HL-60 (cell line): Measurements from ENCODE around the gene NEU2.

Experiments
- GABPA ChIP-seq: IDR thresholded peaks from 2 replicates; pipeline ENCODE4 v1.6.1; 2012; ENCODE audit warnings: low read depth
- TF ChIP-seq, protein P1 (sequence below): IDR thresholded peaks from one replicate; pipeline ENCODE4 v1.5.1; 2011; ENCODE audit warnings: low read length, control low read depth, inconsistent platforms; ENCODE audit not compliant: insufficient read depth
- TF ChIP-seq, protein P2 (sequence below): IDR thresholded peaks from 2 replicates; pipeline ENCODE4 v1.6.1; 2012; ENCODE audit warnings: low read depth; ENCODE audit not compliant: insufficient replicate concordance

DNA sequence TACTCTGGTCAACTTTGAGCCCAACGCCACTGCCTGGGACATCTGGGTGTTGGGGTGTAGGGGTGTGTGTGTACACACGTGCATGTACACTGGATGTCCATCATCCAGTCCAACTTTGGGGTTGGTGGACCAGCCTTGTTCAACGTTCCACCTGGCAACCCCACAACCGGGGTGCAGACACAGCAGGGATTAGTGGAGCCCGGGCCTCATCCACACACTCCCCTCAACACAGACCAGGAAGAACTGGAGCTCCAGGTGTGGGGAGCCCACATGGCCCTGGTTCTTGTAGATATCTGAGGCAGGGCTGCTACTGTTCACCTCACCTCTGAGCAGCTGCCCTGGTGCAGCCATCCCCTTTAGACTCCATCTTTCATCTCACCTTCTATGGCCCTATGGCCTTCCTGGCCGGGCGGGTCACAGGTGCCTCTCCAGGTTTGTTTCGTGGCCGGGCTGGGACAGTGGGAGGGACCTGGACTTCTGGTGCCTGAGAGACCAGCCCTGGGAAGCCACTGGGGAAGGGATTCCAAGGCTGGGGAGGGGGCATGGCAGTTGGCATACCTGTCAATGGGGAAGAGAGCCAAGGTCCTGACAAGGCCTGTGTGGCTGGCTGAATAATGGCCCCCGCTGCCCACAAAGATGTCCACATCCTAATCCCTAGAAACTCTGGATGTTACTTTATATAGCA is 7.5 kb downstream of the NEU2 start:
- TF ChIP-seq, protein P1, sequence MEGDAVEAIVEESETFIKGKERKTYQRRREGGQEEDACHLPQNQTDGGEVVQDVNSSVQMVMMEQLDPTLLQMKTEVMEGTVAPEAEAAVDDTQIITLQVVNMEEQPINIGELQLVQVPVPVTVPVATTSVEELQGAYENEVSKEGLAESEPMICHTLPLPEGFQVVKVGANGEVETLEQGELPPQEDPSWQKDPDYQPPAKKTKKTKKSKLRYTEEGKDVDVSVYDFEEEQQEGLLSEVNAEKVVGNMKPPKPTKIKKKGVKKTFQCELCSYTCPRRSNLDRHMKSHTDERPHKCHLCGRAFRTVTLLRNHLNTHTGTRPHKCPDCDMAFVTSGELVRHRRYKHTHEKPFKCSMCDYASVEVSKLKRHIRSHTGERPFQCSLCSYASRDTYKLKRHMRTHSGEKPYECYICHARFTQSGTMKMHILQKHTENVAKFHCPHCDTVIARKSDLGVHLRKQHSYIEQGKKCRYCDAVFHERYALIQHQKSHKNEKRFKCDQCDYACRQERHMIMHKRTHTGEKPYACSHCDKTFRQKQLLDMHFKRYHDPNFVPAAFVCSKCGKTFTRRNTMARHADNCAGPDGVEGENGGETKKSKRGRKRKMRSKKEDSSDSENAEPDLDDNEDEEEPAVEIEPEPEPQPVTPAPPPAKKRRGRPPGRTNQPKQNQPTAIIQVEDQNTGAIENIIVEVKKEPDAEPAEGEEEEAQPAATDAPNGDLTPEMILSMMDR: no peak
- TF ChIP-seq GABPA: no peak
- TF ChIP-seq, protein P2, sequence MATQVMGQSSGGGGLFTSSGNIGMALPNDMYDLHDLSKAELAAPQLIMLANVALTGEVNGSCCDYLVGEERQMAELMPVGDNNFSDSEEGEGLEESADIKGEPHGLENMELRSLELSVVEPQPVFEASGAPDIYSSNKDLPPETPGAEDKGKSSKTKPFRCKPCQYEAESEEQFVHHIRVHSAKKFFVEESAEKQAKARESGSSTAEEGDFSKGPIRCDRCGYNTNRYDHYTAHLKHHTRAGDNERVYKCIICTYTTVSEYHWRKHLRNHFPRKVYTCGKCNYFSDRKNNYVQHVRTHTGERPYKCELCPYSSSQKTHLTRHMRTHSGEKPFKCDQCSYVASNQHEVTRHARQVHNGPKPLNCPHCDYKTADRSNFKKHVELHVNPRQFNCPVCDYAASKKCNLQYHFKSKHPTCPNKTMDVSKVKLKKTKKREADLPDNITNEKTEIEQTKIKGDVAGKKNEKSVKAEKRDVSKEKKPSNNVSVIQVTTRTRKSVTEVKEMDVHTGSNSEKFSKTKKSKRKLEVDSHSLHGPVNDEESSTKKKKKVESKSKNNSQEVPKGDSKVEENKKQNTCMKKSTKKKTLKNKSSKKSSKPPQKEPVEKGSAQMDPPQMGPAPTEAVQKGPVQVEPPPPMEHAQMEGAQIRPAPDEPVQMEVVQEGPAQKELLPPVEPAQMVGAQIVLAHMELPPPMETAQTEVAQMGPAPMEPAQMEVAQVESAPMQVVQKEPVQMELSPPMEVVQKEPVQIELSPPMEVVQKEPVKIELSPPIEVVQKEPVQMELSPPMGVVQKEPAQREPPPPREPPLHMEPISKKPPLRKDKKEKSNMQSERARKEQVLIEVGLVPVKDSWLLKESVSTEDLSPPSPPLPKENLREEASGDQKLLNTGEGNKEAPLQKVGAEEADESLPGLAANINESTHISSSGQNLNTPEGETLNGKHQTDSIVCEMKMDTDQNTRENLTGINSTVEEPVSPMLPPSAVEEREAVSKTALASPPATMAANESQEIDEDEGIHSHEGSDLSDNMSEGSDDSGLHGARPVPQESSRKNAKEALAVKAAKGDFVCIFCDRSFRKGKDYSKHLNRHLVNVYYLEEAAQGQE: no peak
